Kidney epithelial cell (primary cell): ENCODE measurements around the gene IL23R. TPM values are rescaled to one million over a fixed set of nuclear protein-coding genes. Genes with fewer than 3 reads are reported as not detected.

Source experiments
- DNase-seq: peaks from one replicate; pipeline ENCODE4 v3.0.0-alpha.2; 2010; ENCODE audit warnings: low read depth
- H3K27me3 ChIP-seq: 2 replicates; pipeline ENCODE4 v1.6.0; 2011; ENCODE audit warnings: low read length; ENCODE audit not compliant: control insufficient read depth, insufficient read depth
- H3K36me3 ChIP-seq: 2 replicates; pipeline ENCODE4 v1.5.1; 2011; ENCODE audit warnings: low read length; ENCODE audit not compliant: control insufficient read depth, insufficient read depth
- H3K4me3 ChIP-seq: 2 replicates; pipeline ENCODE4 v1.5.1; 2011; ENCODE audit warnings: low read depth, mild to moderate bottlenecking, control low read depth, low read length
- total RNA-seq: library from RNA; depleted of rRNA; stranded (reverse); fragments of >200 nt; gene quantifications from 2 replicates; pipeline ENCODE4 v1.2.3, GENCODE V29; 2015
- TF ChIP-seq, protein P1 (sequence below): IDR thresholded peaks from 2 replicates; pipeline ENCODE4 v1.5.1; 2011; ENCODE audit warnings: mild to moderate bottlenecking, moderate library complexity, low read length, control low read depth, inconsistent platforms; ENCODE audit not compliant: insufficient read depth, poor library complexity, severe bottlenecking

The IL23R gene
- total RNA-seq, 1 donor from 2014 or later, result not detected

DNA sequence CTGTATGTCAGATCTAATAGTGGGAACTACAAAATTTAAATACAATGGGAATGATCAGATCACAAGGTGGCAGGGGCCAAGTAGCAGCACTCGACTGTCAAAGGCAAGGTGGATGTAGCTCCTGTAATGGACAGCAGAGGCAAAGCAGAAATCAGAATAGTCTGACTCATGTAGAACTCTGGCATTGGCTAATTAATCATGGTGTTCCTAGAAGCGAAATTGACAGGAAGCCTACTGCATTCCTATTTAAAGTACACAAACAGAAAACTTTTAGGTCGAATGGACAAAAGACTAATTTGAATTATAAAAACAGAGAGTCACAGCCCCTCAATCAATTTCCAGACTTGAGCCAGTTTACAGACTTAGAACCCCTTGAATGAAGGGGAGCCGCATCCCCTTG, 124.0 kb downstream of the IL23R start:
- DNase-seq, result no peak
- no peaks in the 10 kb centered on the region for H3K27me3 ChIP-seq
- H3K4me3 ChIP-seq, result no peak overlapping the region
- TF ChIP-seq, protein P1, sequence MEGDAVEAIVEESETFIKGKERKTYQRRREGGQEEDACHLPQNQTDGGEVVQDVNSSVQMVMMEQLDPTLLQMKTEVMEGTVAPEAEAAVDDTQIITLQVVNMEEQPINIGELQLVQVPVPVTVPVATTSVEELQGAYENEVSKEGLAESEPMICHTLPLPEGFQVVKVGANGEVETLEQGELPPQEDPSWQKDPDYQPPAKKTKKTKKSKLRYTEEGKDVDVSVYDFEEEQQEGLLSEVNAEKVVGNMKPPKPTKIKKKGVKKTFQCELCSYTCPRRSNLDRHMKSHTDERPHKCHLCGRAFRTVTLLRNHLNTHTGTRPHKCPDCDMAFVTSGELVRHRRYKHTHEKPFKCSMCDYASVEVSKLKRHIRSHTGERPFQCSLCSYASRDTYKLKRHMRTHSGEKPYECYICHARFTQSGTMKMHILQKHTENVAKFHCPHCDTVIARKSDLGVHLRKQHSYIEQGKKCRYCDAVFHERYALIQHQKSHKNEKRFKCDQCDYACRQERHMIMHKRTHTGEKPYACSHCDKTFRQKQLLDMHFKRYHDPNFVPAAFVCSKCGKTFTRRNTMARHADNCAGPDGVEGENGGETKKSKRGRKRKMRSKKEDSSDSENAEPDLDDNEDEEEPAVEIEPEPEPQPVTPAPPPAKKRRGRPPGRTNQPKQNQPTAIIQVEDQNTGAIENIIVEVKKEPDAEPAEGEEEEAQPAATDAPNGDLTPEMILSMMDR, result no peak
- no peaks in the 10 kb centered on the region for H3K36me3 ChIP-seq

DNA sequence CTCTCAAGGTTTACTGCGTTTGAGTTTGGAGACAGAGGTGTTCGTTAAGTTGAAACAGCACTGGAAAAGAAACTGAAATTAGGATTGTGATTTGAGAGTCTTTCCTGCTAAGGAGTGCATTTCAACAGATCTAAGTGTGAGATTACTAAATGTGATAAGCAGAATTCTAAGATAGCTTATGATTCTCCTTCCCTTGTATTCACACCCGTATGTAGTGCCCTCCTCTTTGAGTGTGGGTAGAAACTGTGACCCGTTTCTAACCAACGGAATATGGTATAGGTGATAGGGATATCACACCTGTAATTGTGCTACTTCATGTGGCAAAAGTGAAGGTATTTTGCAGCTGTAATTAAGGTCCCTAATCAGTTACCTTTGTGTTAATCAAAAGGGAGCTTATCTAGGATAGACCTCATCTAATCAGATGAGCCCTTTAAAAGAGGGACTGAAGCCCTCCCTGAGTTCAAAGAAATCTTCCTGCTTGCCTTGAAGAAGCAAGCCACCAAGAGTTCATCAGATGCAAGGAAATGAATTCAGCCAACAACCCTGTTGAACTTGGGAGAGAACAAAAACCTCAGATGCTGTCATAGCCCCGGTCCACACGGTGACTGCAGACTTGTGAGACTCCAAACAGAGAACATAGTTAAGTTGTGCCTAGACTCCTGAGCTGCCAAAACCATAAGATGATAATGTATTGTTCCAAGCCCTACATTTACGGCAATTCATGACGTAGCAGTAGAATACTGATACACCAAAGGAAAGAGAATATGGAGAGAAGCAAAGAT, 128.8 kb downstream of the IL23R start:
- no peaks in the 10 kb centered on the region for H3K36me3 ChIP-seq
- no peak for DNase-seq
- TF ChIP-seq, protein P1, result no peak
- H3K4me3 ChIP-seq, result no peak overlapping the region
- H3K27me3 ChIP-seq, result no peaks in the 10 kb centered on the region

DNA sequence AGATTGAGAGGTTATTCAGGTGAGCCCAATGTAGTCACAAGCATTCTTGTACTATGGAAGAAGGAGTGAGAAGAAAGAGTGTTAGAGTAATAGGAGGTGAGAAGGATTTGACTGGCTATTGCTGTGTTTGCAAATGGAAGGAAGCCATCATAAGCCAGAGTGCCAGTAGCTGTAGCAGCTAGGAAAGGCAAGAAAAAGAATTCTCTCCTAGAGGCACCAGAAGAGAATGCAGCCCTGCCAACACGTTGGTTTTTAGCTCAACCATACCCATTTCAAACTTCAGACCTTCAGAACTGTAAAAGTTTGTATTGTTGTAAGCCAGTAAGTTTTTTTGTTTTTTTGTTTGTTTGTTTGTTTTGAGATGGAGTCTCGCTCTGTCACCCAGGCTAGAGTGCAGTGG, 132.5 kb downstream of the IL23R start:
- H3K27me3 ChIP-seq, result no peaks in the 10 kb centered on the region
- TF ChIP-seq, protein P1, result no peak
- H3K4me3 ChIP-seq, result no peak overlapping the region
- H3K36me3 ChIP-seq, result no peaks in the 10 kb centered on the region
- no peak for DNase-seq

DNA sequence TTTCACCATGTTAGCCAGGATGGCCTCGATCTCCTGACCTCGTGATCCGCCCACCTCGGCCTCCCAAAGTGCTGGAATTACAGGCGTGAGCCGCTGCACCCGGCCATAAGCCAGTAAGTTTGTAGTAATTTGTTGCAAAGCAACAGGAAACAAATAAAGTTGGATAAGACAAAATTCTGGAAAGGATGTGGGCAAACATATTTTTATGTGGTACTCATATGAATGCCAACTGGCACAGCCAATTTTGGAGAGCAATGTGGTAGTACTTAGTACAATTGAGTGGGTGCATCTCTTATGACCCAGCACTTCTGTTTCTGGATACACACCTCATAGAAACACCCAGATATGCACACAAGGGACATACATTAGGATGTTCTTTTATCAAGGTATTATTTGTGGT, 133.0 kb downstream of the IL23R start:
- H3K27me3 ChIP-seq, result no peaks in the 10 kb centered on the region
- TF ChIP-seq, protein P1, result no peak
- H3K36me3 ChIP-seq, result no peaks in the 10 kb centered on the region
- DNase-seq, result no peak
- H3K4me3 ChIP-seq, result no peak overlapping the region

DNA sequence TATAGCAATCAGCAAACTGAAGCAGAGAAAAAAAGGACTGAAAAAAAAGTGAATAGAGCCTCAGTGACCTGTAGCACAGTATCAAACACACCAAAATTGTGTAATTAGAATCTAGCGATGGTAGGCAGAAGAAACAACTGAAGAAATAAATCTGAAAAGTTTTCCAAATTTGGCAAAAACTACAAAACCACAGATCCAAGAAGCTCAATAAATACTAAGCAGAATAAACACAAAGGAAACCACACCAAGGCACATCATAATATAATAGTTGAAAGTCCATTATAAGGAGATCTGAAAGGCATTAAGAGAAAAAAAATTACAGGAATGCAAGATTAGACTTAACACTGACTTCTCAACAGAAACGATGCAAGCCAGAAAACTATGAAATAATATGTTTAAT, 134.3 kb downstream of the IL23R start:
- TF ChIP-seq, protein P1, result no peak
- Histone ChIP-seq H3K4me3 (no peak overlapping the region), H3K36me3 (no peaks in the 10 kb centered on the region), H3K27me3 (no peaks in the 10 kb centered on the region)
- no peak for DNase-seq

DNA sequence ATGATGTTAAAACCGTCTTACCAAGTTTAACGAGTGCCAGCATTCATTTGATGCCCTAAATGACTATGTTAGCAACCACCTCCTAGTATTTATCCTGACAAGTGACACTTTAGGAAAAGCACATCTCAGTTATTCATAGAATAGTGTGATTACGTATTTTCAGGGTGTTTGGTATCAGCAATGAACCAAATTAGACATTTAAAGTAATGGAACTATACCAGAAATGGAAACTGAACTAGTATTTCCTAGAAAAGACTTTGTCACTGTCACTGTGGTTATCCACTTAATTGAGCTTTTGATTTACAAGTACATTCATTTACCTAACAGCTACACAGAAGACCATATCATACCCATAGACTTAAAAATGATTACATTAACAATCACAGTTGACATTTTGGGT, 137.8 kb downstream of the IL23R start:
- Histone ChIP-seq H3K27me3 (peaks cover 12% of the 10 kb centered on the region), H3K4me3 (no peak overlapping the region), H3K36me3 (no peaks in the 10 kb centered on the region)
- no peak for DNase-seq
- TF ChIP-seq, protein P1, result no peak
